HEK293T (cell line): ENCODE data around the gene YBEY.

Source experiments
- BHLHE40 ChIP-seq: fragments of 450-650 bp; IDR thresholded peaks from 2 replicates; pipeline ENCODE4 v1.6.1; 2016; ENCODE audit warnings: mild to moderate bottlenecking, moderate library complexity, borderline replicate concordance
- FOXM1 ChIP-seq: fragments of 450-650 bp; IDR thresholded peaks from 2 replicates; pipeline ENCODE4 v1.6.1; 2017; ENCODE audit warnings: mild to moderate bottlenecking, borderline replicate concordance
- PKNOX1 ChIP-seq: fragments of 450-650 bp; IDR thresholded peaks from 2 replicates; pipeline ENCODE4 v1.6.1; 2016
- TARDBP ChIP-seq: fragments of 450-650 bp; IDR thresholded peaks from 2 replicates; pipeline ENCODE4 v1.6.1; 2016

- no peak for TF ChIP-seq TARDBP
- no peak for TF ChIP-seq BHLHE40
- TF ChIP-seq PKNOX1: no peak
- TF ChIP-seq FOXM1: no peak
These were observed 31.0 kb upstream of the YBEY start for GRCh38 chr21:46255166-46255565.
